Fibroblast of skin of right quadriceps (primary cell): ENCODE results near the gene CASTOR2.
"Not testable (repeated sequence)": the region's sequence is repeated elsewhere in the genome, so short reads cannot be mapped to it uniquely, and the experiment has no call there.

Experiments
- DNase-seq: peaks from one replicate; pipeline ENCODE4 v3.0.0-alpha.2; 2013

CASTOR2 gene

GRCh38 chr7:74996361-74996760, 31.9 kb downstream of the CASTOR2 start:
- DNase-seq = peak; percentile 7

- DNase-seq = peak; percentile 13
These were observed 33.3 kb downstream of the CASTOR2 start for GRCh38 chr7:74997811-74998210.

- DNase-seq = not testable (repeated sequence)
These were observed 36.9 kb downstream of the CASTOR2 start for GRCh38 chr7:75001356-75001755.

GRCh38 chr7:75010036-75010435, 45.5 kb downstream of the CASTOR2 start:
- DNase-seq = no peak

- no peak for DNase-seq
These were observed 53.3 kb downstream of the CASTOR2 start for GRCh38 chr7:75017832-75018231.

- DNase-seq = no peak
These were observed 54.3 kb downstream of the CASTOR2 start for GRCh38 chr7:75018570-75019364.

- DNase-seq = no peak
These were observed 55.3 kb downstream of the CASTOR2 start for GRCh38 chr7:75019800-75020199.

- DNase-seq = no peak
These were observed 60.4 kb downstream of the CASTOR2 start for GRCh38 chr7:75024922-75025321.

- no peak for DNase-seq
These were observed 63.8 kb downstream of the CASTOR2 start for GRCh38 chr7:75028299-75028698.

GRCh38 chr7:75033064-75033463, 68.6 kb downstream of the CASTOR2 start:
- no peak for DNase-seq

- DNase-seq = no peak
These were observed 69.3 kb downstream of the CASTOR2 start for GRCh38 chr7:75033826-75034225.

GRCh38 chr7:75038508-75038907, 74.0 kb downstream of the CASTOR2 start:
- DNase-seq = no peak

- DNase-seq = no peak
These were observed 74.7 kb downstream of the CASTOR2 start for GRCh38 chr7:75039166-75039565.

- no peak for DNase-seq
These were observed 75.2 kb downstream of the CASTOR2 start for GRCh38 chr7:75039709-75040108.

GRCh38 chr7:75040512-75040911, 76.0 kb downstream of the CASTOR2 start:
- DNase-seq = no peak

GRCh38 chr7:75042286-75042685, 77.8 kb downstream of the CASTOR2 start:
- no peak for DNase-seq

GRCh38 chr7:75042831-75043703, 78.6 kb downstream of the CASTOR2 start:
- no peak for DNase-seq

GRCh38 chr7:75045881-75046280, 81.4 kb downstream of the CASTOR2 start:
- no peak for DNase-seq

GRCh38 chr7:75048435-75049379, 84.2 kb downstream of the CASTOR2 start:
- peak; percentile 33 for DNase-seq

- DNase-seq = no peak
These were observed 85.3 kb downstream of the CASTOR2 start for GRCh38 chr7:75049817-75050216.

GRCh38 chr7:75050501-75050900, 86.0 kb downstream of the CASTOR2 start:
- DNase-seq = no peak

GRCh38 chr7:75054744-75055143, 90.2 kb downstream of the CASTOR2 start:
- DNase-seq = peak; percentile 55

- DNase-seq = no peak
These were observed 90.7 kb downstream of the CASTOR2 start for GRCh38 chr7:75055155-75055554.
